ENCODE results near the gene WDR26. TPM values are rescaled to one million over a fixed set of nuclear protein-coding genes. Genes with fewer than 3 reads are reported as not detected.

WDR26 gene
- total RNA-seq, 3 donors from 2014 or later, result 64.4 to 86.3 (median 67.4) TPM

GRCh38 chr1:224454402-224455055 lies 19.9 kb upstream of the WDR26 start:
- H3K4me1 ChIP-seq (ENCODE audit: low read depth), result peaks cover 25% of the 10 kb centered on the region
- no peaks in the 10 kb centered on the region for H3K36me3 ChIP-seq (ENCODE audit: low read depth)
- DNase-seq (peak in 2 of 3 donors; percentile 66), ATAC-seq (peak; percentile 89)
- no peak for TF ChIP-seq CTCF (IDR thresholded peaks at IDR 0.05)
- H3K9me3 ChIP-seq, result no peaks in the 10 kb centered on the region
- H3K4me3 ChIP-seq, result no peak overlapping the region
- intact Hi-C loops (cut with DNase I, micrococcal nuclease), result no loop called here

- Histone ChIP-seq H3K4me3 (no peak overlapping the region), H3K4me1 (ENCODE audit: low read depth) (peaks cover 6% of the 10 kb centered on the region), H3K36me3 (ENCODE audit: low read depth) (no peaks in the 10 kb centered on the region), H3K9me3 (no peaks in the 10 kb centered on the region)
- intact Hi-C loops (cut with DNase I, micrococcal nuclease), result no loop called here
- no peak for ATAC-seq
- TF ChIP-seq CTCF (IDR thresholded peaks at IDR 0.05), result no peak
- DNase-seq, result no peak
Observed at GRCh38 chr1:224450561-224451350, 16.2 kb upstream of the WDR26 start.

- intact Hi-C loops (cut with DNase I, micrococcal nuclease), result no loop called here
- no peak for TF ChIP-seq CTCF (IDR thresholded peaks at IDR 0.05)
- no peak for DNase-seq
- H3K4me3 ChIP-seq, result no peak overlapping the region
- peaks cover 2% of the 10 kb centered on the region for H3K4me1 ChIP-seq (ENCODE audit: low read depth)
- no peak for ATAC-seq
- H3K9me3 ChIP-seq, result no peaks in the 10 kb centered on the region
- H3K36me3 ChIP-seq (ENCODE audit: low read depth), result no peaks in the 10 kb centered on the region
Observed at GRCh38 chr1:224450159-224450558, 15.6 kb upstream of the WDR26 start.

GRCh38 chr1:224448453-224449017 lies 13.9 kb upstream of the WDR26 start:
- Histone ChIP-seq H3K9me3 (no peaks in the 10 kb centered on the region), H3K4me1 (ENCODE audit: low read depth) (no peaks in the 10 kb centered on the region), H3K36me3 (ENCODE audit: low read depth) (no peaks in the 10 kb centered on the region), H3K4me3 (no peak overlapping the region)
- DNase-seq (no peak), ATAC-seq (no peak)
- TF ChIP-seq CTCF (IDR thresholded peaks at IDR 0.05), result no peak
- intact Hi-C loops (cut with DNase I, micrococcal nuclease), result no loop called here

GRCh38 chr1:224447971-224448370 lies 13.4 kb upstream of the WDR26 start:
- no peaks in the 10 kb centered on the region for H3K9me3 ChIP-seq
- DNase-seq (no peak), ATAC-seq (no peak)
- no peak overlapping the region for H3K4me3 ChIP-seq
- H3K4me1 ChIP-seq (ENCODE audit: low read depth), result no peaks in the 10 kb centered on the region
- H3K36me3 ChIP-seq (ENCODE audit: low read depth), result no peaks in the 10 kb centered on the region
- TF ChIP-seq CTCF (IDR thresholded peaks at IDR 0.05), result no peak
- intact Hi-C loops (cut with DNase I, micrococcal nuclease), result no loop called here

Data from mucosa of descending colon (tissue), 3 donors.